ENCODE data around the gene DGKE. TPM values are rescaled to one million over a fixed set of nuclear protein-coding genes. Genes with fewer than 3 reads are reported as not detected.
A peak's percentile ranks its signal among the peaks of the same experiment; 100 is the strongest.

The DGKE gene
- total RNA-seq, 1 donor from 2014 or later: 12.7 TPM

DNA sequence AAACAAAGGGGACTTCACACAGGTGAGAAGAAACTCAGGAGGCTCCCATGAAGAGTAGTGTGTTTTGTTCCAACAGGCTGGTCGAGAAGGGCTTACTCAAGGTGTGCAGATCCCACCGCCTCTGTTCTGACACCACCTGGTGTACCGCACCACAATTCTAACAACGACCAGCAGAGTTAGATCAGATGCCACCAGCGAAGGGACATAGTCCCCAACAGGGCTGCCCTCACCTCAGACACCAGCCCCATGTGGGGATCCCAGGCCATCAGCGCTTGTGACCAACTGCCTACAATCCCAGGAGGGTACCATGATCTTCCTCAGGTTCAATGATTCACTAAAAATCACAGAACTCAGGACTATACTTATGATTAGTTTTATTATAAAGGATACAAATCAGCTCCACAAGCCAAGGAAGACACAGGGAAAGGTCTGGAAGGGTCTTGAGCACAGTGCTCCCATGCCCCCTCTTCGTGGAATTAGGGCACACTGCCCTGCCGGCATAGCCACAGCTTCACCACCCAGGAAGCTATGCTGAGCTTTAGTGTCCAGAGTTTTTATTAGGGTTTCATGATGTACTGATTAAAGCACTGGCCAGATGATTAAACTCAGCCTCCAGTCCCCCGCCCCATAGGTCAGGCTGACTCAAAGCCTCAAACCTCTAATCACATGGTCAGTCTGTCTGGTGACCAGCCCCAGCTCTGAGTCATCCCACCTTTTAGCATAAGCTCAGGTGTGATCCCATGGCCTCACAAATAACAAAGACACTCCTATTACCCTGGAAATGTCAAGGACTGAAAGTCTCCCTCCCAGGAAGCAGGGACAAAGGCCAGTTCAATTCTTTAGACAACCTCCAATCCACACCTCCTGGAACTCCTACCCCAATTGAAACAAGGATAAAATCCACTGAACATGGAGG lies 53.9 kb downstream of the DGKE start:
- intact Hi-C loops (cut with DNase I): no loop called here
- Histone ChIP-seq H3K27ac (no peak overlapping the region), H3K36me3 (peaks cover 69% of the 10 kb centered on the region), H3K9me3 (peaks cover 13% of the 10 kb centered on the region), H3K4me1 (no peaks in the 10 kb centered on the region), H3K4me3 (no peak overlapping the region), H3K27me3 (ENCODE audit: low read depth) (no peaks in the 10 kb centered on the region)
- ATAC-seq (no peak), DNase-seq (no peak)
- TF ChIP-seq, protein P1, sequence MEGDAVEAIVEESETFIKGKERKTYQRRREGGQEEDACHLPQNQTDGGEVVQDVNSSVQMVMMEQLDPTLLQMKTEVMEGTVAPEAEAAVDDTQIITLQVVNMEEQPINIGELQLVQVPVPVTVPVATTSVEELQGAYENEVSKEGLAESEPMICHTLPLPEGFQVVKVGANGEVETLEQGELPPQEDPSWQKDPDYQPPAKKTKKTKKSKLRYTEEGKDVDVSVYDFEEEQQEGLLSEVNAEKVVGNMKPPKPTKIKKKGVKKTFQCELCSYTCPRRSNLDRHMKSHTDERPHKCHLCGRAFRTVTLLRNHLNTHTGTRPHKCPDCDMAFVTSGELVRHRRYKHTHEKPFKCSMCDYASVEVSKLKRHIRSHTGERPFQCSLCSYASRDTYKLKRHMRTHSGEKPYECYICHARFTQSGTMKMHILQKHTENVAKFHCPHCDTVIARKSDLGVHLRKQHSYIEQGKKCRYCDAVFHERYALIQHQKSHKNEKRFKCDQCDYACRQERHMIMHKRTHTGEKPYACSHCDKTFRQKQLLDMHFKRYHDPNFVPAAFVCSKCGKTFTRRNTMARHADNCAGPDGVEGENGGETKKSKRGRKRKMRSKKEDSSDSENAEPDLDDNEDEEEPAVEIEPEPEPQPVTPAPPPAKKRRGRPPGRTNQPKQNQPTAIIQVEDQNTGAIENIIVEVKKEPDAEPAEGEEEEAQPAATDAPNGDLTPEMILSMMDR (IDR thresholded peaks at IDR 0.05): no peak

DNA sequence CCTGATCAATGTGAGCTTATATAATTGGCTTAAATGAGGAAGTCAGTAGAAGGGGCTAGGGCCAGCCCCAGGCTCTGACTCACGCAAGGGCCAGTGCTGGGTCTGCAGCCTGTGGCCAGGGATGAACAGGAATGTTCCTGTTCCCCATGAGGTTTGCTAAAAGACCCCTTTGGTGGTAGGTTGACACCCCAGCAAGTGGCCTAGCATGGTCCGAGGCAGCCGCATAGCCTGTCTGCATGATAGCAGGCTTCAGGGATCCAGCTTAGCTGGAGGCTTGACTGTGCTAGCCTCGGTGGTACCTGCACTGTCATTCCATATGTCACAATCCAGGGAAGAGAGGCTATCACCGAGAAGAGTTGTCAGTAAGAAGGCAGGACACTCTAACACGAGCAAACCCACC lies 56.4 kb downstream of the DGKE start:
- intact Hi-C loops (cut with DNase I): no loop called here
- no peak for ATAC-seq
- no peak for DNase-seq
- H3K27me3 ChIP-seq (ENCODE audit: low read depth): no peaks in the 10 kb centered on the region
- TF ChIP-seq, protein P1 (IDR thresholded peaks at IDR 0.05): no peak
- H3K27ac ChIP-seq: no peak overlapping the region
- no peak overlapping the region for H3K4me3 ChIP-seq
- peaks cover 95% of the 10 kb centered on the region for H3K36me3 ChIP-seq
- peaks cover 13% of the 10 kb centered on the region for H3K9me3 ChIP-seq
- H3K4me1 ChIP-seq: no peaks in the 10 kb centered on the region

DNA sequence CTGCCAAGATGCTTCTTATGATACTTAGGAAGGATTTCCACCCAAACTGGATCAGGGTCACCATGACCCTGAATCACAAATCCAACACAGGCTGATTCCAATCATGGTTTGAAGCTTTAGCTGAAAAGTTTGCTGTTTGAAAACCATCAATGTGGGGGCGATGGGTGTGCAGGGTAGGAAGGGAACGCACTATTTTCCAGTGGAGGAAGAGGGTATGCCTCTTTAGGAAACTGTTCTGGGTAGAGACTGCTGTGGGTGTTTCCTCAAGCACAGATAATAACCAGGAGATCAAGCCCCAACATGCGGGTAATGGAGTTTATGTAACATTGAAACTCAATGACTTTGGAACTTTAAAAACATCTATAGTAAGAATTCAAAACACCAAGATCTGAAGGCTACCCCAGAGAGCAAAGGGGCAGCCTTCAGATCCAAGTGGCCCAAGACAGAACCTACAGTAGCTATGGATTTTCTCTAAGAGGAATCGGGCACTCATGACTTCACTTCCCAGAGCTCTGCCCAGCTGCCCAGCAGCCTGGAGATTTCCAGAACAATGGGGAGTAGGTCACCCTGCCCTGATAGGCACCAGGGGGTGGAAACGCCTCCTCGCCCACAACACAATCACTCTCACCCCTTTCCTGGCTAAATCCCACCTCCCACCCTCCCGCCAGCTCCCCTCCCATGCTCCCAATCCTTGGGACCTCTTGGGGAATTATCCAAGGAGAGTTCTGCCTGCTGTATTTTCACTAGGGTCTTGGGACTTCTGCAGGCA lies 57.1 kb downstream of the DGKE start:
- Histone ChIP-seq H3K9me3 (peaks cover 13% of the 10 kb centered on the region), H3K4me1 (no peaks in the 10 kb centered on the region), H3K27me3 (ENCODE audit: low read depth) (no peaks in the 10 kb centered on the region), H3K36me3 (peaks cover 96% of the 10 kb centered on the region), H3K27ac (no peak overlapping the region), H3K4me3 (no peak overlapping the region)
- TF ChIP-seq, protein P1 (IDR thresholded peaks at IDR 0.05): no peak
- intact Hi-C loops (cut with DNase I): no loop called here
- ATAC-seq (no peak), DNase-seq (no peak)

DNA sequence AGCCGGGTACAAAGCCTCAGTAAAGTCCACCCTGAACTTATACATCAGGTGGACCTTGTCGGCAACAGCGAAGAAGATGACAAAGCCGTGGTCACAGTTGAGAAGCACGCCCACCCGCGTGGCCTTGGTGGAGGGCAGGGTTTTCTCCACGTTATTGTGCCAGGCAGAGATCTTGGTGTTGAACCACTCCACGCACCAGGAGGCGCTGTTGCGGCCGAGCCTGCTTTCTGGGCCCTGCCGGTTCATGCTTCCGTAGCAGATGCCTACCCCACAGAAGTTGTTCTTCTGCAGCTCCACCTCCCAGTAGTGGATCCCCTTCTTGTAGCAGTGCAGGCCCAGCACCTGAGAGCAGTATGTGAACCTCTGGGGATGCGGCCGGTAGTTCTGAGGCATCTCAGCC lies 57.8 kb downstream of the DGKE start:
- no peaks in the 10 kb centered on the region for H3K4me1 ChIP-seq
- peaks cover 13% of the 10 kb centered on the region for H3K9me3 ChIP-seq
- TF ChIP-seq, protein P1 (IDR thresholded peaks at IDR 0.05): peak; percentile 60
- ATAC-seq: peak; percentile 55
- no peak overlapping the region for H3K27ac ChIP-seq
- peaks cover 96% of the 10 kb centered on the region for H3K36me3 ChIP-seq
- intact Hi-C loops (cut with DNase I): no loop called here
- H3K4me3 ChIP-seq: no peak overlapping the region
- H3K27me3 ChIP-seq (ENCODE audit: low read depth): no peaks in the 10 kb centered on the region
- DNase-seq: peak; percentile 65

DNA sequence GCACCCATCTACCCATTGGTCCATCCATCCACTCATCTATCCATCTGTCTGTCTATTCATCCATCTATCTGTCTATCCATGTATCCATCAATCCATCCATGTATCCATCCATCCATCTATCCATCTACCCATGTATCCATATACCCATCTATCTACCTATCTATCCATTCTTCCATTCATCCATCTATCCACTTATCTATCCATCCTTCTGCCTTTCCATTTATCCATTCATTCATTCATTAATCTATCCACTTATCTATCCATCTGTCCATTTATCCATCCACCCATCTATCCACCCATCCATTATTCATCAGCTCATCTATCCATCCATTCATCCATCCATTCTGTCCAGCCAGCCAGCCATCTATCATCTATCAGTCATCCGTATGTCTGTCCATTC lies 58.4 kb downstream of the DGKE start:
- ATAC-seq (no peak), DNase-seq (no peak)
- Histone ChIP-seq H3K27me3 (ENCODE audit: low read depth) (no peaks in the 10 kb centered on the region), H3K36me3 (peaks cover 97% of the 10 kb centered on the region), H3K4me1 (no peaks in the 10 kb centered on the region), H3K27ac (no peak overlapping the region), H3K4me3 (no peak overlapping the region), H3K9me3 (peaks cover 13% of the 10 kb centered on the region)
- intact Hi-C loops (cut with DNase I): no loop called here
- TF ChIP-seq, protein P1 (IDR thresholded peaks at IDR 0.05): no peak

All from lower lobe of right lung (tissue), 2 donors.